NCI-H128 (cell line): ENCODE measurements around the gene NAA38.

Experiments used
- DNase-seq: peaks from one replicate; lab custom pipeline; 2025; ENCODE audit not compliant: unreplicated experiment; lab: John Stamatoyannopoulos, UW

NAA38 gene

GRCh38 chr17:7852919-7853690 lies 4.3 kb downstream of the NAA38 start:
- DNase-seq, result no peak

GRCh38 chr17:7852262-7852670 lies 5.1 kb downstream of the NAA38 start:
- DNase-seq, result no peak

- peak; percentile 79 for DNase-seq
Observed at GRCh38 chr17:7851438-7852261, 5.7 kb downstream of the NAA38 start.

GRCh38 chr17:7850701-7851437 lies 6.5 kb downstream of the NAA38 start:
- no peak for DNase-seq

GRCh38 chr17:7849751-7850504 lies 7.4 kb downstream of the NAA38 start:
- no peak for DNase-seq

- no peak for DNase-seq
Observed at GRCh38 chr17:7849130-7849750, 8.1 kb downstream of the NAA38 start.

- DNase-seq, result no peak
Observed at GRCh38 chr17:7848739-7849129, 8.6 kb downstream of the NAA38 start.

- DNase-seq, result no peak
Observed at GRCh38 chr17:7848131-7848579, 9.2 kb downstream of the NAA38 start.

- no peak for DNase-seq
Observed at GRCh38 chr17:7846765-7847661, 10.3 kb downstream of the NAA38 start.

GRCh38 chr17:7846063-7846735 lies 11.2 kb downstream of the NAA38 start:
- DNase-seq, result no peak

GRCh38 chr17:7845359-7846062 lies 11.8 kb downstream of the NAA38 start:
- no peak for DNase-seq

GRCh38 chr17:7844292-7845154 lies 12.8 kb downstream of the NAA38 start:
- no peak for DNase-seq

- peak; percentile 35 for DNase-seq
Observed at GRCh38 chr17:7843536-7844291, 13.6 kb downstream of the NAA38 start.

- DNase-seq, result no peak
Observed at GRCh38 chr17:7843257-7843535, 14.2 kb downstream of the NAA38 start.

GRCh38 chr17:7842380-7843256 lies 14.7 kb downstream of the NAA38 start:
- DNase-seq, result no peak

GRCh38 chr17:7841915-7842379 lies 15.4 kb downstream of the NAA38 start:
- peak; percentile 83 for DNase-seq
